ENCODE results near the gene TMTC2. TPM values are rescaled to one million over a fixed set of nuclear protein-coding genes. Genes with fewer than 3 reads are reported as not detected.
"Not testable (repeated sequence)": the region's sequence is repeated elsewhere in the genome, so short reads cannot be mapped to it uniquely, and the experiment has no call there.

Gene TMTC2
- total RNA-seq, 2 donors from 2014 or later: 2.9 to 3.2 TPM

DNA sequence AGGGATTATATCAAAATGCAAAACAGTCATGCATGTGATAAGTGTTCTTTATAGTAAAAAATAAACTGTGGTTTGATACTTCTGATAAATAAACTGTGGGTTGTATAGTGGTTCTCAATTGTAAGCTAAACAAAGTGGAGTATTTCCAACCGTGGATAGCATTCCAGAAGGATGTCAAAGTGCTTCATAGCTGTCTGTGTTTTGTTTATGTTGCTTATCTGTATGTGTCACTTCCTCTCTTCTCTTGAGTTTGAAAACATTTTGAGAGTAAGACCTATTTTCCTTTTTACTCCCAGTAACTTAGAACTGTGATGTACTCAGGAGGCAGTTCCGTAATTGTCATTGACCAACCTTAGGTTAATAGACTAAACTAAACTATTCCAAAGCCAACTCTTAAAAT lies 415.8 kb downstream of the TMTC2 start:
- H3K27ac ChIP-seq: no peak overlapping the region
- no peaks in the 10 kb centered on the region for H3K27me3 ChIP-seq
- TF ChIP-seq, protein P1, sequence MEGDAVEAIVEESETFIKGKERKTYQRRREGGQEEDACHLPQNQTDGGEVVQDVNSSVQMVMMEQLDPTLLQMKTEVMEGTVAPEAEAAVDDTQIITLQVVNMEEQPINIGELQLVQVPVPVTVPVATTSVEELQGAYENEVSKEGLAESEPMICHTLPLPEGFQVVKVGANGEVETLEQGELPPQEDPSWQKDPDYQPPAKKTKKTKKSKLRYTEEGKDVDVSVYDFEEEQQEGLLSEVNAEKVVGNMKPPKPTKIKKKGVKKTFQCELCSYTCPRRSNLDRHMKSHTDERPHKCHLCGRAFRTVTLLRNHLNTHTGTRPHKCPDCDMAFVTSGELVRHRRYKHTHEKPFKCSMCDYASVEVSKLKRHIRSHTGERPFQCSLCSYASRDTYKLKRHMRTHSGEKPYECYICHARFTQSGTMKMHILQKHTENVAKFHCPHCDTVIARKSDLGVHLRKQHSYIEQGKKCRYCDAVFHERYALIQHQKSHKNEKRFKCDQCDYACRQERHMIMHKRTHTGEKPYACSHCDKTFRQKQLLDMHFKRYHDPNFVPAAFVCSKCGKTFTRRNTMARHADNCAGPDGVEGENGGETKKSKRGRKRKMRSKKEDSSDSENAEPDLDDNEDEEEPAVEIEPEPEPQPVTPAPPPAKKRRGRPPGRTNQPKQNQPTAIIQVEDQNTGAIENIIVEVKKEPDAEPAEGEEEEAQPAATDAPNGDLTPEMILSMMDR (IDR thresholded peaks at IDR 0.05): no peak
- no peak for DNase-seq (ENCODE audit: low spot score)
- H3K4me3 ChIP-seq: no peak overlapping the region
- no peaks in the 10 kb centered on the region for H3K36me3 ChIP-seq
- H3K9me3 ChIP-seq: no peaks in the 10 kb centered on the region
- no peaks in the 10 kb centered on the region for H3K4me1 ChIP-seq

- H3K4me1 ChIP-seq: no peaks in the 10 kb centered on the region
- TF ChIP-seq, protein P1 (IDR thresholded peaks at IDR 0.05): no peak
- H3K27ac ChIP-seq: no peak overlapping the region
- H3K36me3 ChIP-seq: no peaks in the 10 kb centered on the region
- H3K9me3 ChIP-seq: no peaks in the 10 kb centered on the region
- H3K4me3 ChIP-seq: no peak overlapping the region
- no peak for DNase-seq (ENCODE audit: low spot score)
- H3K27me3 ChIP-seq: no peaks in the 10 kb centered on the region
Measured at GRCh38 chr12:83106873-83107272, 420.2 kb downstream of the TMTC2 start.

DNA sequence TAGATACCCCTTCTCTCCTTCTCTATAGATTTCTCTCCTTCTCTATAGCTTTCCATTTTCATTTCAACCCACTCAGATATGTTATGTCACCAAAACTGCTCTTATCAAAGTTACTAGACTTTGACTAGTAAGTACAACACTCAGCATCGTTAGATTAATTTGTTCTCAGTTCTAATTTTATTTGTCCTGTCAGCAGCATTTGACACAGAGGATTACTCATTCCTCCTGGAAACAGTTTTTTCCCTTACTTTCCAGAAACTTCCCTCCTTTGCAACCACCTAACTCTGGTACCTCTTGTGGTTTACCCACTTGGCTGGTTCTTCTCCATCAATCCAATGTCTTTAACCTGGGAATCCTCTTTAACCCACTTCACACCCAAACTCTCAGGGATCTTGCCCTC lies 423.7 kb downstream of the TMTC2 start:
- Histone ChIP-seq H3K36me3 (no peaks in the 10 kb centered on the region), H3K27ac (no peak overlapping the region), H3K4me1 (no peaks in the 10 kb centered on the region), H3K9me3 (no peaks in the 10 kb centered on the region), H3K27me3 (no peaks in the 10 kb centered on the region), H3K4me3 (no peak overlapping the region)
- TF ChIP-seq, protein P1 (IDR thresholded peaks at IDR 0.05): no peak
- no peak for DNase-seq (ENCODE audit: low spot score)

DNA sequence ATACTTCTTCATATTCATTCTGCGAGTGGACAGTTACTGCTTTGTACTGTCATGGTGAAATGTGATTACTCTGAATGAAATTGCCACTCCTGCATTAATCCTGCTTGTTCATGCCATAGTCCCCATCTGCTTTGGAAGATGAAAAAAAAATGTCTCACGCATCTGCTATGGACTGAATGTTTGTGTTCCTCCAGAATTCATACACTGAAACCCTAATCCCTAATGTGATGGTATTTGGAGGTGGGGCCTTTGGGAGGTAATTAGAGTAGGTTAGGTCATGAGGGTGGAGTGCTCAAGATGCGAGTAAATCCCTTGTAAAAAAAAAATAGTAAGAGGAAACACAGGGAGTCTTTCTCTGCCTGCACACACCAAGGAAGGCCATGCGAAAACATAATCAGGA lies 427.2 kb downstream of the TMTC2 start:
- no peak overlapping the region for H3K4me3 ChIP-seq
- H3K9me3 ChIP-seq: no peaks in the 10 kb centered on the region
- H3K4me1 ChIP-seq: no peaks in the 10 kb centered on the region
- no peak for DNase-seq (ENCODE audit: low spot score)
- TF ChIP-seq, protein P1 (IDR thresholded peaks at IDR 0.05): no peak
- no peaks in the 10 kb centered on the region for H3K27me3 ChIP-seq
- H3K36me3 ChIP-seq: no peaks in the 10 kb centered on the region
- no peak overlapping the region for H3K27ac ChIP-seq

DNA sequence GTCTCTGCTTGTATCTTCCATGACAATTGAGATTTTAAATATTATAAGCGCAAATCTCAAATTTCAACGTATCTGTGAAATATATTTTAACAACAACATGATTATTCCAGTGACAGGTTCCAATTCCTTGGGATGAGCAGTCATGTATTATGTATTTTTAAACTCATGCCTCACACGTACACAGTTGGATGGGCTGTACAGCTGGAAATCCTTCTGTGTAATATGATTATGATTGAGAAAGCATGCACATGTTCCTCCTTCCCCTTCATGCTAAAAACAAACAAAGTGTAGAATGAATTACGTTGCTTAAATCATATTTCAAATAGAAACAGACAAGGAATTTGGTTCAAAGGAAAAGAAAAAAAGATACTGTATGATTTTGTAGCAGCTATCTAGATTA lies 428.3 kb downstream of the TMTC2 start:
- Histone ChIP-seq H3K9me3 (no peaks in the 10 kb centered on the region), H3K4me3 (no peak overlapping the region), H3K36me3 (no peaks in the 10 kb centered on the region), H3K4me1 (no peaks in the 10 kb centered on the region), H3K27me3 (no peaks in the 10 kb centered on the region), H3K27ac (no peak overlapping the region)
- no peak for DNase-seq (ENCODE audit: low spot score)
- TF ChIP-seq, protein P1 (IDR thresholded peaks at IDR 0.05): no peak

DNA sequence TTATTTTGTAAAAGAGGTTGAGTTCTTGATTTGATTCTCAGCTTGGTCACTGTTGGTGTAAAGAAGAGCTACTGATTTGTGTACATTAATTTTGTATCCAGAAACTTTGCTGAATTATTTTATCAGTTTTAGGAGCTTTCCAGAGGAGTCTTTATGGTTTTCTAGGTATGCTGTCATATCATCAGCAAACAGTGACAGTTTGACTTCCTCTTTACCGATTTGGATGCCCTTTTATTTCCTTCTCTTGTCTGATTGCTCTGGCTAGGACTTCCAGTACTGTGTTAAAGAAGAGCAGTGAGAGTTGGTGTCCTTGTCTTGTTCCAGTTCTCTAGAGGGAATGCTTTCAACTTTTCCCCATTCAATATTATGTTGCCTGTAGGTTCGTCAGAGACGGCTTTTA lies 431.2 kb downstream of the TMTC2 start:
- not testable (repeated sequence) for H3K36me3 ChIP-seq; DNase-seq (ENCODE audit: low spot score); H3K27me3 ChIP-seq; H3K27ac ChIP-seq; H3K4me1 ChIP-seq; H3K4me3 ChIP-seq; H3K9me3 ChIP-seq
